ENCODE data around the gene TMTC2.
A peak's percentile ranks its signal among the peaks of the same experiment; 100 is the strongest.

The TMTC2 gene

GRCh38 chr12:82963956-82964355 lies 277.2 kb downstream of the TMTC2 start:
- no peak for DNase-seq

GRCh38 chr12:82964446-82964845 lies 277.7 kb downstream of the TMTC2 start:
- no peak for DNase-seq

GRCh38 chr12:82966001-82966559 lies 279.4 kb downstream of the TMTC2 start:
- DNase-seq = peak in 1 of 2 donors; percentile 22

GRCh38 chr12:82968631-82969367 lies 282.1 kb downstream of the TMTC2 start:
- no peak for DNase-seq

- DNase-seq = no peak
These were observed 283.9 kb downstream of the TMTC2 start for GRCh38 chr12:82970614-82971013.

GRCh38 chr12:82971584-82971983 lies 284.9 kb downstream of the TMTC2 start:
- DNase-seq = no peak

- DNase-seq = no peak
These were observed 285.9 kb downstream of the TMTC2 start for GRCh38 chr12:82972624-82973023.

GRCh38 chr12:82973592-82973991 lies 286.9 kb downstream of the TMTC2 start:
- no peak for DNase-seq

- no peak for DNase-seq
These were observed 294.4 kb downstream of the TMTC2 start for GRCh38 chr12:82981150-82981549.

GRCh38 chr12:82994117-82994516 lies 307.4 kb downstream of the TMTC2 start:
- no peak for DNase-seq

- no peak for DNase-seq
These were observed 309.6 kb downstream of the TMTC2 start for GRCh38 chr12:82996168-82996812.

GRCh38 chr12:82998509-82998908 lies 311.8 kb downstream of the TMTC2 start:
- DNase-seq = no peak

- no peak for DNase-seq
These were observed 316.3 kb downstream of the TMTC2 start for GRCh38 chr12:83003026-83003425.

- DNase-seq = no peak
These were observed 319.0 kb downstream of the TMTC2 start for GRCh38 chr12:83005534-83006197.

GRCh38 chr12:83008703-83009102 lies 322.0 kb downstream of the TMTC2 start:
- no peak for DNase-seq

- DNase-seq = no peak
These were observed 323.6 kb downstream of the TMTC2 start for GRCh38 chr12:83010169-83010804.

GRCh38 chr12:83015390-83016217 lies 328.9 kb downstream of the TMTC2 start:
- no peak for DNase-seq

GRCh38 chr12:83016218-83016835 lies 329.6 kb downstream of the TMTC2 start:
- no peak for DNase-seq

- DNase-seq = no peak
These were observed 330.3 kb downstream of the TMTC2 start for GRCh38 chr12:83016991-83017390.

GRCh38 chr12:83018088-83018487 lies 331.4 kb downstream of the TMTC2 start:
- no peak for DNase-seq

- no peak for DNase-seq
These were observed 340.5 kb downstream of the TMTC2 start for GRCh38 chr12:83027021-83027723.

Measured in CD4-positive, alpha-beta T cell treated with Interferon alpha-2 for 1 hour (primary cell).